GM23338 (cell line): ENCODE measurements around the gene RILPL1.
"Not testable (repeated sequence)": the region's sequence is repeated elsewhere in the genome, so short reads cannot be mapped to it uniquely, and the experiment has no call there.

Experiments
- CREB1 ChIP-seq: fragments of 250-450 bp; sonication (Bioruptor Pico); IDR thresholded peaks from 2 replicates; pipeline ENCODE4 v1.5.0; 2020; ENCODE audit warnings: low read depth, mild to moderate bottlenecking, moderate library complexity
- CTCF ChIP-seq, 2 experiments: fragments of 200-600 bp in 1 of 2; sonication (generic) in 1 of 2; conservative IDR thresholded peaks; 2 replicates each; pipeline versions ENCODE4 v1.5.1 to v1.6.1; 2016 to 2017; ENCODE audit warnings: antibody characterized with exemption in 2 of 2, low read depth in 2 of 2, mild to moderate bottlenecking in 2 of 2, moderate library complexity in 1 of 2
- EZH2 ChIP-seq: fragments of 200-600 bp; sonication (generic); IDR thresholded peaks from one replicate; pipeline ENCODE4 v1.8.0; 2017; ENCODE audit warnings: antibody characterized with exemption, mild to moderate bottlenecking, low read depth; ENCODE audit not compliant: unreplicated experiment
- EZH2phosphoT487 ChIP-seq: fragments of 200-600 bp; sonication (generic); IDR thresholded peaks from one replicate; pipeline ENCODE4 v1.8.1; 2018; ENCODE audit warnings: antibody characterized with exemption; ENCODE audit not compliant: unreplicated experiment
- JUNB ChIP-seq: IDR thresholded peaks from one replicate; pipeline ENCODE4 v1.6.1; 2016; ENCODE audit warnings: antibody characterized with exemption; ENCODE audit not compliant: unreplicated experiment
- NANOG ChIP-seq: IDR thresholded peaks from 2 replicates; pipeline ENCODE4 v1.6.1; 2016; ENCODE audit warnings: antibody characterized with exemption, borderline replicate concordance
- POLR2AphosphoS5 ChIP-seq: IDR thresholded peaks from 2 replicates; pipeline ENCODE4 v1.6.1; 2016; ENCODE audit warnings: antibody characterized with exemption, low read depth
- REST ChIP-seq: IDR thresholded peaks from one replicate; pipeline ENCODE4 v1.6.1; 2018; ENCODE audit warnings: antibody characterized with exemption; ENCODE audit not compliant: unreplicated experiment
- STAT1 ChIP-seq: IDR thresholded peaks from one replicate; pipeline ENCODE4 v1.6.1; 2016; ENCODE audit warnings: antibody characterized with exemption; ENCODE audit not compliant: unreplicated experiment
- ZNF114 ChIP-seq: fragments of 250-450 bp; sonication (Bioruptor Pico); IDR thresholded peaks from 2 replicates; pipeline ENCODE4 v1.5.0; 2020; ENCODE audit warnings: mild to moderate bottlenecking, moderate library complexity

GRCh38 chr12:123558487-123558886, 25.0 kb upstream of the RILPL1 start:
- TF ChIP-seq CTCF (conservative IDR thresholded peaks at IDR 0.05; ENCODE audit: low read depth in 2 of 2); EZH2; CREB1 (CRISPR knock-in tag); EZH2phosphoT487; JUNB; POLR2AphosphoS5; NANOG; ZNF114; STAT1; REST: not testable (repeated sequence)
